ENCODE measurements around the gene KLF1.
"Not testable (repeated sequence)": the region's sequence is repeated elsewhere in the genome, so short reads cannot be mapped to it uniquely, and the experiment has no call there.

The KLF1 gene

DNA sequence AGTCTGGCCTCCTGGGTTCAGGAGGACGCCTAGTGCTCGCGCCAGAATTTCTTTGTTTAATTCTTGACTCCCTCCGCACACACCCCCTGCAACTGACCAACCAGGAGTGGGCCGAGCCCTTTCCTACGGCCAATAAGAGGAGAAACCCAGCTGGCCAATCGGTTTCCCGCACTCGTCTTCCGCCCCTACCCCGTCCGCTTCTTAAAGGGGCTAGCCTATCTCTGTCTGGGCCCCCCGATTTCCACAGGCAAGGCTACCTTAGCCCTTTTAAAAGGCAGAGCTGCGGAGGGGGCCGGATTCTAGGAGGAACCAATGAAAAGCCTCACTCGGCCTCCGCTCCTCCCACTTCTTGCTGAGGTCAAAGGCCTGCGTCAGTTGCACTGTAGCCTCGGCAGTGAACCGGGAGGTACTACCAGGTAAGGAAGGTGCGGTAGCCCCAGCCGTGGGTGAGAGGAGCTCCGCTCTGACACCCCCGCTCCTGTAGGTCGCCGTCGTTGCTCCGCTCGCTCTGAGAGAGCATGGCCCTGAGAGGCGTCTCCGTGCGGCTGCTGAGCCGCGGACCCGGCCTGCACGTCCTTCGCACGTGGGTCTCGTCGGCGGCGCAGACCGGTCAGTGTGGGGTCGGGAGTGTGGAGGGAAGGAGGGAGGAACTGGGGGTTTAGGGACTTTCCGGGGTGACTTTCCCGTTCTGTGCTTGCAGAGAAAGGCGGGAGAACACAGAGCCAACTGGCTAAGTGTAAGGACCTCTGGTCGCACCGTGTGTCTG, 4.0 kb upstream of the KLF1 start, which contains the start of gene GCDH:
Gene GCDH (plus strand): TSS at position 374 of the 766 bp plus-strand sequence. CDS start 145 bp downstream, at position 519.
- DNase-seq (ENCODE audit: low read depth) = peak; percentile 98

DNA sequence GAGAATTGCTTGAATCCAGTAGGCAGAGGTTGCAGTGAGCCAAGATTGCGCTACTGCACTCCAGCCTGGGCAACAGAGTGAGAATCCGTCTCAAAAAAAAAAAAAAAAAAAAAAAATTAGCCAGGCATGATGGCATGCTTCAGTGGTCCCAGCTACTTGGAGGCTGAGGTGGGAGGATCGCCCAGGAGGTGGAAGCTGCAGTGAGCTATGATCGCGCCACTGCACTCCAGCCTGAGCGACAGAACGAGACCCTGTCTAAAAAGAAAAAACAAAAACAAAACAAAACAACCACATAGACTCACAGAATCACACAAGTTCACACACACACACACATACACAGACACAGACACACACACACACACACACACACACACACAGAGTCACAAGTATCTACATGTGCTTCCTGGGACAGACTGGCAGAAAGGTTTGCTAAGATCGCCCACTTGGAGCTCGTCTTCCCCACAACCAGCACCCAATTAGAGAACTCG, 3.3 kb upstream of the KLF1 start:
- not testable (repeated sequence) for DNase-seq (ENCODE audit: low read depth)

DNA sequence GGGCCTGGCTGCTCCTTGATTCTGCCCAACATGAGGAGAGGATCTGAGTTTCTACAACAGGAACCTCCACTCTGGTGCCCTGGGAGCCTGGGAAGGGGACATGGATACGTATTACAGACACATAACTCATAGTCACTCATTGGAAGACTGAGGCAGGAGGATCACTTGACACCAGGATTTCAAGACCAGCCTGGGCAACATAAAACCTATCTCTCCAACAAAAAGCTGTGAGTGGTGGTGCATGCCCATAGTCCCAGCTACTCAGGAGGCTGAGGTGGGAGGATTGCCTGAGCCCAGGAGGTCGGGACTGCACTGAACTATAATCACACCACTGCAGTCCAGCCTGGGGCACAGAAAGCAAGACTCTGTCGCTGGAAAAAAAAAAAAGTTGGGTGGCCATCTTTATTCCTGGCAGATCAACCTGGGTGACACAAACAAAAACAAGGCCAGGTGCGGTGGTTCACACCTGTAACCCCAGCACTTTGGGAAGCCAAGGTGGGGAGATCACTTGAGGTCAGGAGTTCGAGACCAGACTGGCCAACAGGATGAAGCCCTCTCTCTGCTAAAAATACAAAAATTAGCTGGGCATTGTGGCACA, 1.1 kb upstream of the KLF1 start:
- DNase-seq (ENCODE audit: low read depth) = no peak

DNA sequence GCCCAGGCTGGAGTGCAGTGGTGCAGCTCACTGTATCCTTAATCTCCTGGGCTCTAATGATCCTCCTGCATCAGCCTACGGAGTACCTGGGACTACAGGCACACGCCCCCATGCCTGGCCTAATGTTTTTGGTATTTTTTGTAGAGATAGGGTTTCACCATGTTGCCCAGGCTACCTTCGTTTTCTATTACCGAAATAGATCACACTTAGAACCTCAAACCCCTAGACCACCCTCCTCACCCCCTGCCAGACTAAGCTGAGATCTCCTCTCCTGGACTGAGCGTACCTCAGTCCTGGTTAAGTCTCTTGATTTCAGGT, 391 bp downstream of the KLF1 start:
- no peak for DNase-seq (ENCODE audit: low read depth)

DNA sequence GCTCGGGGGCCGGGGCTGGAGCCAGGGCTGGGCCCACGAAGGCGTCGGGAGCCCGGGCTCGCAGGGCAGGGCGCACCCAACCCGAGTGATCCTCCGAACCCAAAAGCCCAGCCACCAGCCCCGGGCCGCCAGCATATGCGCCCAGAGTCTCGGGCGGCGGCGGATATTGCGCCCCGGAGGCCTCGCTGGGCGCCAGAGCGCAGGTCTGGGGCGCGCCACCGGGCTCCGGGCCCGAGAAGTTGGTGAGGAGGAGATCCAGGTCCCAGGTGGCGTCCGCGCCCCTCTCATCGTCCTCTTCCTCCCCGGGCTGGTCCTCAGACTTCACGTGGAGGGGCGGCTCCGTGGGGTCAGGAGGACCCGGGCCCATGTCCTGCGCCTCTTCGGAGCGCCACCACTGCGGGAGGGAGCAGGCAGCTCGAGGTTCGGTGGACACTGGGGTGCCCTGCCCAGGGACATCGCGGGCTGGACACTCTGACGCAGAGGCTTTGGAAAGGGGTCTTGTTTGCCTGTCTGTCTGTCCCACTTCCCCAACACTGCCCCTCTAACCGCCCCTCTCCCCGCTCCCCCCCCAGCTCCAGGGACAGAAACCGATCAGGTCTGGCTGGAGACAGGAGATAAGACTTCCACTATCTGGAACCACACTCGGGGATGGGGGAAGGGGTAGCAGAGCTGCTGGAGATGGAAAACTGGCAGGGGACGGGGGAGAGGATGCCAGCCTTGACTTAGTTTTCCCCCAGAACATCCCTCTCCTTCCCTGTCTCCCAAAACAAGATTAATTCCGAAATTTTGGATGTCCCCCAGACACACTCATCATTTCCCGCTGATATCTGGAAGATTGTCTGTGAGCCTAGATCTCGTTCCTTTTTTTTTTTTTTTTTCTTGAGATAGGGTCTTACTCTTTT, 1.0 kb downstream of the KLF1 start:
- no peak for DNase-seq (ENCODE audit: low read depth)

DNA sequence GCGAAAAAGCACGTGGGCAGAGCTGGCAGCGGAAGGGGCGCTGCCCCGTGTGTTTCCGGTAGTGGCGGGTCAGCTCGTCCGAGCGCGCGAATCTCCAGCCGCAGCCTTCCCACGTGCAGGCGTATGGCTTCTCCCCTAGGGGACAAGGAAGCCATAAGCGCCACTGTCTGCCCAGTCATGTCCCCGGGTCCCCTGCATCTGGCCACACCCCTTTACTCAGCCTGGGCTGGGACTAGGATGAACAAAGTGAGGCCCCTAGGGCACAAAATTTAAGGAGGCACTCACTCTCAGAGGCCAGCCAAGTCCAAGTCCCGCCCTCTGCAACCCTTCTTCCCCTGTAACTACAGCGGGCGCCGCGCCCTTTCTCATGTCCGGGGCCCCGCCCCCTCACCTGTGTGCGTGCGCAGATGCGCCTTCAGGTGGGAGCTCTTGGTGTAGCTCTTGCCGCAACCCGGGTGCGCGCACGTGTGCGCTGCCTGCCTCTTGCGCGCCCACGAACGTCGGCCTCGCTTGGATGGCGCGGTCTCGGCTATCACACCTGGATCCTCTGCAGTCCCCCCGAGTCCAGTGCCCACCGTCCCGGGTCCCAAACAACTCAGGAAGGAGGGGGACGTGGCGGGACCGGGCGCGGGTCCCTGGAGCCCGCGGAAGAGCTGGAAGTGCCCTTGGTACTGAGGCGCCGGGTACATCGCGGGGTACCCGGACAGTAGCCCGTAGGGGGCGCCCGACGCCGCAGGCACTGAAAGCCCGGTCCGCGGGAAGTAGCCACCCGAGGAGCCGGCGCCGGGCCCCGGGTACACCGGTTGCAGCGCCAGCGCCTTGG, 1.9 kb downstream of the KLF1 start:
- DNase-seq (ENCODE audit: low read depth) = no peak

DNA sequence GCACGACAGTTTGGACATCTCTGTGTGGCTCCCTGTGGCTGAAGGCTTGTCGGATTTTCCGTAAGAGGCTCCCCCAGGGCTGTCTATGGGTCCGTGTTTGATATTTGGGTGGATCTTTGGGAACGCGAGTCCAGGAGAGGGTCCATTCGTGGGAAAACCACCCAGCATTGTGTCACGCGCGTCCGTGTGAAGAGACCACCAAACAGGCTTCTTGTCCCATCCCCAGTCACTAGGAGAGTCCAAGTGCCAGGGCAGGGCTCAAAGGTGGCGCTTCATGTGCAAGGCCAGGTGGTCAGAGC, 2.4 kb downstream of the KLF1 start:
- DNase-seq (ENCODE audit: low read depth) = no peak

DNA sequence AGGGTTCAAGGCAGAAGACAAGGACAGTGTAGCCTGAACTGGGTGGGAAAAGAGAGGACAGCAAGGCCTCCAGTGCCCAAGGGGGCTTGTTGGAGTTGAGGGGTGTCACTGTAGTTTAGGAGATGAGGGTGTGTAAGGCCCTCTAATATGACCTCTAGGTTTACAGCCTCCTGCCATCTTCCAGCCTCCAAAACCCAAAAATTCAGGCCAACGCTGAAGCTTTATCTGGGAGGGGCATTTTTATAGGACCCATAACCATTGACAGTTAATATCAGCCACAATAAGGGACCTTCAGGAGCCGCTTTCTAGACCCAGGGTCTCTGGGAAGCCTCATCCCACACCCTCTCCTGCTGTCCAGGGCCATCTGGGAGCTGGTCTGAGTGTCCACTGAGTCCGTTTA, 2.8 kb downstream of the KLF1 start:
- no peak for DNase-seq (ENCODE audit: low read depth)

DNA sequence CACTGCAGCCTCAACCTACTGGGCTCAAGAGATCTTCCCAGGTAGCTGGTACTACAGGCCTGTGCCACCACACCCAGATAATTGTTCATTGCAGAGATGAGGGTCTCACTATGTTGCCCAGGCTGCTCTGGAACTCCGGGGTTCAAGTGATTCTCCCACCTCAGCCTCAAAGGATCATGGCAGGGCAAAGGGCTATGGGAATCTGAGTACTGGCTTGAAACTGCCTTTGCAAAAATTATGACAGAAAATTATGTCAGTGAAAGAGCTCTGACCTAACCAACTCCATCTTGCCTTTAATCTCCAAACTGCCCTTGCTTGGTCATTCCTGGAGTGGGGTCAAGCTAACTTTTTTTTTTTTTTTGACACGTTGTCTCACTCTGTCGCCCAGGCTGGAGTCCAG, 4.4 kb downstream of the KLF1 start:
- no peak for DNase-seq (ENCODE audit: low read depth)

DNA sequence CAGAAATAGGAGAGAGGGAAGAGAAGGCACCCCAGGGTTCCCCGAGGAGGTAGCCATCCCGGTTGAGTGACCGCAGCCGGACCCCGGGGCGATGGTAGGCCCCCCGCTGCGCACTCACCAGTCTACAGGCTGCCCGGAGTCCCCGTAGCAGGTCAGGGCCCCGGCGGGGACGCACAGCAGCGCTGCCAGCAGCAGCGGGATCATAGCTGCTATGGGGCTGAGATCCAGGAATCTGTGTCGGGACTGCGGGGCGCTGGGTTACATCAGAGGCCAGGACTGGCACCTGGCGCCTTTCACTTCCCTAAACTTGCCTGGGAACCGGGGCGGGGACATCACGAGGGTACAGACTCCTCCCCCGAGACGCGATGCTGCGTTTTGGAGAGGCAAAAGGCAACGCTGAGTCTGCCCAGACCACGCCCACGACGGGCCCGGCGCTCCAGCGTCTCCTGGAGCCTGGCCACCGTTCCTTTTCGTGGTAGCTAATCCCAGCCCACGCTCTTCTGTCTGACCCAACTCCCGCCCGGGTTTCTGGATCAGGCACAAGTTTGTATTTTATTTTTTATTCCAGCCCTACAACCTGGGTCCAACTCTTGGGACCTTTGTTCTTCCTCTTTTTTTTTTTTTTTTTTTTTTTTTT, 5.7 kb downstream of the KLF1 start, which contains the start of gene DNASE2:
Gene DNASE2 (minus strand): TSS at position 278 of the 637 bp plus-strand sequence. CDS start 74 bp downstream, at position 204.
- peak; percentile 81 for DNase-seq (ENCODE audit: low read depth)

DNA sequence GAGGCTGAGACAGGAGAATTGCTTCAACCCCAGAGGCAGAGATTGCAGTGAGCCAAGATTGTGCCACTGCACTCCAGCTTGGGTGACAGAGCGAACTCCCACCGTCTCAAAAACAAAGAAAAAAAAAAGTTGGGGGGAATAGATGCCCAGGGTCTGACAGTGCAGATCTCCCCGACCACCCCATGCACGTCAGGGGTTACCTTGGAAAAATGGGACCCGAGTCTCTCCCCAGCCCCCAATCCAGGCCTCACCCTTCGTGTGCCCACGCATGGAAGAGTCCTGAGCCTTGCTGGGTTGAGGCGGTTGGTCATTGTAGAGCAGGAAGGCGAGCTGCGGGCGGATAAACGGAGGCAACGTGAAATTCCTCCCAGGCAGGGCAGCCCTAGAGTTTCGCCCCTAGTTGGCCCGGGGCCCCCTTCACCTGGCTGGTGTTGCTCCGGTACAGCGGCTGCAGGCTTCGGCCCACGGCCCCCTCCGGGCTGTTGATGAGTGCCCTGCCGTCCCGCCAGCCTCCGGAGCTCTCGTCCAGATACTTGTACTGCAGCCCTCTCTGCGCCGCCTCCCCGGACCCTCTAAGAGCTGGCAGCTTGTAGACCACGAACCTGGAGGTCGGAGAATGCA, 6.3 kb downstream of the KLF1 start:
- no peak for DNase-seq (ENCODE audit: low read depth)

DNA sequence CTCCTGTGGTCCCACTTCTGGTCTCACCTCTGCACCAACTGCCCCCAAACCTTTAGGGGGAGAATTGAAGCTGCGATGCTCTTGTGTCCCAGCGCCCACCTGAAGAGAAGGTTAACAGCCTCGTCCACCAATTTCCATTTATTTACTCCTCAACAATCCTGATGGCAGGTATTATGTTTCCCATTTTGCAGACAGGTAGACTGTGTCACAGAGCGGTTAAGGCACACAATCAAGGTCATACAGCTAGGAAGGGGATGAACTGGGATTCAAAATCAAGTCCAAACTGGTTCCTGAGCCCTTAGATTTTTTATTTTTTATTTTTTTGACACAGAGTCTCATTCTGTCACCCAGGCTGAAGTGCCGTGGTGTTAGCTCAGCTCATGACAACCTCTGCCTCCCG, 11.9 kb downstream of the KLF1 start:
- no peak for DNase-seq (ENCODE audit: low read depth)

DNA sequence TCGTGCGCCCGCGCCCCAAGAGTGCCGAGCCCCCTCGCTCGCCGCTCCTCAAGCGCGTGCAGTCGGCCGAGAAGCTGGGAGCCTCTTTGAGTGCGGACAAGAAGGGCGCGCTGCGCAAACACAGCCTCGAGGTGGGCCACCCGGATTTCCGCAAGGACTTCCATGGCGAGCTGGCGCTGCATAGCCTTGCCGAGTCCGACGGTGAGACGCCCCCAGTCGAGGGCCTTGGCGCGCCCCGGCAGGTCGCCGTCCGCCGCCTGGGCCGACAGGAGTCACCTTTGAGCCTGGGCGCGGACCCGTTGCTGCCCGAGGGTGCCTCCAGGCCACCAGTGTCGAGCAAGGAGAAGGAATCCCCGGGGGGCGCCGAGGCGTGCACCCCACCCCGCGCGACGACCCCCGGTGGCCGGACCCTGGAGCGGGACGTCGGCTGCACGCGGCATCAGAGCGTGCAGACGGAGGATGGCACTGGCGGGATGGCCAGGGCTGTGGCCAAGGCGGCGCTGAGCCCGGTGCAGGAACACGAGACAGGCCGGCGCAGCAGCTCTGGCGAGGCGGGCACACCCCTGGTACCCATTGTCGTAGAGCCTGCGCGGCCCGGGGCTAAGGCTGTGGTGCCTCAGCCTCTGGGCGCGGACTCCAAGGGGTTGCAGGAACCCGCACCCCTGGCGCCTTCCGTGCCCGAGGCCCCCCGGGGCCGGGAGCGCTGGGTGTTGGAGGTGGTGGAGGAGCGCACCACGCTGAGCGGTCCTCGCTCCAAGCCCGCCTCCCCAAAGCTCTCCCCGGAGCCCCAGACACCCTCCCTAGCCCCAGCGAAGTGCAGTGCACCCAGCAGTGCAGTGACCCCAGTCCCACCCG, 12.9 kb downstream of the KLF1 start:
- no peak for DNase-seq (ENCODE audit: low read depth)

DNA sequence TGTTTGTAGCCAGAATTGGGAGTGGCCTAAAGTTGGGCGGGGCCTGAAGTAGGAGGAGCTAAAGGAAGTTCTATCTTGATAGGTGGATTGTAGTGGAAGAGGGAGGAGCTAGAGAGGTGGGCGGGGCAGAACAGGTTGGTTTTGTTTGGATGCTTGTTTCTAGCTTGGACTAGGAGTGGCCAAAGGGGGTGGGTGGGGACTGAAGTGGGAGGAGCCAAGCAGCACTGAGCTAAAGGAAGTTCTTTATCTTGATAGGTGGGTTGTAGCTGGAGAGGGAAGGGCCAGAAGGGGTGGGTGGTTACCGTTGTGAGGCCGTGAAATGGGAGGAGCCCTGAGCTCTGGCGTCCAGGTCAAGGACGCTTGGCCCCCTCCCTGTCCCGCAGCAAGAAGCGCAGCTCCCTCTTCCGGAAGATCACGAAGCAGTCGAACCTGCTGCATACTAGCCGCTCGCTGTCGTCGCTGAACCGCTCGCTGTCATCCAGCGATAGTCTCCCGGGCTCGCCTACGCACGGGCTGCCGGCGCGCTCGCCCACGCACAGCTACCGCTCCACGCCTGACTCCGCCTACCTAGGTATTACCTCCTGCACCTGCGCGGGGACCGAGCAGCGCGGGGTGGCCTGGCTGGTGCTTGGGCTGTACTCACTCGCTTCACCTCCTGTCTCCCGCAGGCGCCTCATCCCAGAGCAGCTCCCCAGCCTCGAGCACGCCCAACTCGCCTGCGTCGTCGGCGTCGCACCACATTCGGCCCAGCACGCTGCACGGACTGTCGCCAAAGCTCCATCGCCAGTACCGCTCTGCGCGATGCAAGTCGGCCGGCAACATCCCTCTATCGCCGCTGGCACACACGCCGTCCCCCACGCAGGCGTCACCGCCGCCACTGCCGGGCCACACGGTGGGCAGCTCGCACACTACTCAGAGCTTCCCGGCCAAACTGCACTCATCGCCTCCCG, 13.8 kb downstream of the KLF1 start:
- DNase-seq (ENCODE audit: low read depth) = no peak

DNA sequence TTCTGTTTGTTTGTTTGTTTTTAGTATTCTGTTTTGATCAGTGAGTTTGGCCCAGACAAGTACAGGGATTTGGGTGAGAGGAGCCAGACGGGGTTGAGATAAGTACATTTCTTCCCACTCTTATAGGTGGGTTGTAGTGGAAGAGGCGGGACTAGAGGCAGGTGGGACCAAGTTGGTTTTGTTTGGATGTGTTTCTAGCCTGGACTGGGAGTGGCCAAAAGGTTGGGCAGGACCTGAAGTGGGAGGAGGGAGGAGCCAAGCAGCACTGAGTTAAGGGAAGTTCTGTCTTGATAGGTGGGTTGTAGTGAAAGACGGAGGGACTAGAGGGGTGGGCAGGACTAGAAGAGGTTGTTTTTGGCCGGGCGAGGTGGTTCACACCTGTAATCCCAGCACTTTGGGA, 14.7 kb downstream of the KLF1 start:
- DNase-seq (ENCODE audit: low read depth) = no peak

DNA sequence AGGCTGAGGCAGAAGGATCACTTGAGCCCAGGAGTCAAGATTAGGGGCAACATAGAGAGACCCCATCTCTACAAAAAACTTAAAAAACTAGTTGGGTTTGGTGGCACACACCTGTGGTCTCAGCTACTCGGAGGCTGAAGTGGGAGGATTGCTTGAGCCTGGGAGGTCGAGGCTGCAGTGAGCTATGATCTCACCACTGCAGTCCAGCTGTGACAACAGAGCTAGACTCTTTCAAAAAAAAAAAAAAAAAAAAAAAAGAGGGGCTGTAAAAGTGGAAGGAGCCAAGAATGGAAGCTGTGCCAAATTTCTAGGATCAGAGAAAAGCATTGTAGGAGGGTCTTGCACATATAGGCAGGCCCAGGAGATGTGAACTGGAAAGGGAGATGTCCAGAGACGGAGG, 15.3 kb downstream of the KLF1 start:
- DNase-seq (ENCODE audit: low read depth) = no peak

DNA sequence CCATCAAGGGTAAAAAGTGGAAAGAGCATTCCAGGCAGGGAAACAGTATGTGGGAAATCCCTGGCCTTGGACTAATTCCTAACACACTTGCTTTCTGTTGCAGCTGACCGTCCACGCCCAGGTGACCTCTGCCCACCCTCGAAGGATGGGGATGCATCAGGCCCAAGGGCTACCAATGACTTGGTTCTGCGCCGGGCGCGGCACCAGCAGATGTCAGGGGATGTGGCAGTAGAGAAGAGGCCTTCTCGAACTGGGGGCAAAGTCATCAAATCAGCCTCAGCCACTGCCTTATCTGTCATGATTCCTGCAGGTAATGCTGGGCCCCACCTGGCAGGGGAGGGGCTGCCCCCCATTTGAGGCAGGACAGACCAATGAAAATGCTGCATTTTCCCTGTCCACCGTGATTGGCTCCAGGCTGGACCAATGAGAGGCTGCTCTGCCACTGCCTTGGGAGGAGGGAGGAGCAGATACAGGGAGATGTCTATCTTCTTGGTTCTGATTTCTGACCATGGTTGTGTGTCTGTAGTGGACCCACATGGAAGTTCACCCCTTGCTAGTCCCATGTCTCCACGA, 18.4 kb downstream of the KLF1 start:
- no peak for DNase-seq (ENCODE audit: low read depth)
